Peyer's patch (tissue), 4 donors: ENCODE results near the gene SLC2A14.

Source experiments
- POLR2A ChIP-seq, 2 donors: fragments of 450-650 bp; IDR thresholded peaks; one replicate each; pipeline ENCODE4 v1.5.1; 2017; ENCODE audit warnings: antibody characterized with exemption in 2 of 2, mild to moderate bottlenecking in 2 of 2, moderate library complexity in 2 of 2
- TF ChIP-seq, protein P1 (sequence below), 6 experiments: fragments of 450-650 bp in 4 of 6; fragments of 200-600 bp in 2 of 6; sonication (generic) in 1 of 6; IDR thresholded peaks; one replicate each; pipeline ENCODE4 v1.5.1; 2017 to 2019; ENCODE audit warnings: antibody characterized with exemption in 6 of 6, mild to moderate bottlenecking in 3 of 6, moderate library complexity in 1 of 6

DNA sequence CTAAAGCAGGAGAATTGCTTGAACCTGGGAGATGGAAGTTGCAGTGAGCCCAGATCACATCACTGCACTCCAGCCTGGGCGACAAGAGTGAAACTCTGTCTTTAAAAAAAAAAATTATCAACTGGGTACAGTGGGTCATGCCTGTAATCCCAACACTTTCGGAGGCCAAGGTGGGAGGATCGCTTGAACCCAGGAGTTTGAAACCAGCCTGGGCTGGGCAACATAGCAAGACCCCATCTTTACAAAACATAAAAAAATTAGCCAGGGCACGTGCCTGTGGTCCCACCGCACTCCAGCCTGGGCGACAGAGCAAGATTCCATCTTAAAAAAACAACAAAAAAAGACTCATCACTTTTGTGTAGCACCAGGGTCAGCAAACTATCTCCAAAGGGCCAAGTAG, 90.7 kb downstream of the SLC2A14 start:
- TF ChIP-seq, protein P1, sequence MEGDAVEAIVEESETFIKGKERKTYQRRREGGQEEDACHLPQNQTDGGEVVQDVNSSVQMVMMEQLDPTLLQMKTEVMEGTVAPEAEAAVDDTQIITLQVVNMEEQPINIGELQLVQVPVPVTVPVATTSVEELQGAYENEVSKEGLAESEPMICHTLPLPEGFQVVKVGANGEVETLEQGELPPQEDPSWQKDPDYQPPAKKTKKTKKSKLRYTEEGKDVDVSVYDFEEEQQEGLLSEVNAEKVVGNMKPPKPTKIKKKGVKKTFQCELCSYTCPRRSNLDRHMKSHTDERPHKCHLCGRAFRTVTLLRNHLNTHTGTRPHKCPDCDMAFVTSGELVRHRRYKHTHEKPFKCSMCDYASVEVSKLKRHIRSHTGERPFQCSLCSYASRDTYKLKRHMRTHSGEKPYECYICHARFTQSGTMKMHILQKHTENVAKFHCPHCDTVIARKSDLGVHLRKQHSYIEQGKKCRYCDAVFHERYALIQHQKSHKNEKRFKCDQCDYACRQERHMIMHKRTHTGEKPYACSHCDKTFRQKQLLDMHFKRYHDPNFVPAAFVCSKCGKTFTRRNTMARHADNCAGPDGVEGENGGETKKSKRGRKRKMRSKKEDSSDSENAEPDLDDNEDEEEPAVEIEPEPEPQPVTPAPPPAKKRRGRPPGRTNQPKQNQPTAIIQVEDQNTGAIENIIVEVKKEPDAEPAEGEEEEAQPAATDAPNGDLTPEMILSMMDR (IDR thresholded peaks at IDR 0.05) = no peak
- no peak for TF ChIP-seq POLR2A (IDR thresholded peaks at IDR 0.05)
